CD4-positive, alpha-beta T cell treated with Interleukin-17A for 1 hour (primary cell): ENCODE measurements around the gene ACTR8.

ENCODE experiments used
- DNase-seq: peaks from one replicate; pipeline ENCODE4 v3.0.0-alpha.2; 2020

Gene ACTR8

DNA sequence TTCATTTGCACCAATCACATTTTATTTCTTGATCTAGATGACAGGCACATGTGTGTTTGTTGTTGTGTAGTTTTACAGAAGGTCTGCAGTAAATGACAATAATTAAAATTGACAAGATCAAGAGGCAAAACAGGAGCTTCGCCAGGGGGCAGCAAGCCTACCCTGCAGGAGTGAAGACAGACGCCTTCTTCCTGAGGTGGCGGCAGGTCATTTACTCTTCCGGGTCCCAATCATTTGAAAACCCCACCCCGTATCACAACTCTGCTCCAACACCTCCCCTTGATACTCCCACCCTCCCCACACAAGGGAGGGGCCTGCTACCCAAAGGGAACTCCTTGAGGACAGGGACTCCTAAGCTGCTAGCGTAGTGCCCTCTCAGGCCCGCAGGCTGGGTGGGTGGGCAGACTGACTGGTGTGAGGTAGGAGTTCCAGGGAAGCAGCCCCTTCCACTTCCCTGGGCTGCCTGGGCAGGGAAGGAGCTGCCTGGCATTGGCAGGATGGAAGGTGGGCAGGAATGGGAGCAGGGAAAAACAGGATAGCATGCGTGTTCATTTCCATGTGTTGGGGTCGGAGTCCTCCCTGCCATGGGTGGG, 48.8 kb downstream of the ACTR8 start:
- no peak for DNase-seq

GRCh38 chr3:53830944-53831343, 51.0 kb downstream of the ACTR8 start:
- no peak for DNase-seq

GRCh38 chr3:53829605-53830004, 52.3 kb downstream of the ACTR8 start:
- no peak for DNase-seq

- DNase-seq: no peak
Measured at GRCh38 chr3:53828581-53828980, 53.4 kb downstream of the ACTR8 start.

DNA sequence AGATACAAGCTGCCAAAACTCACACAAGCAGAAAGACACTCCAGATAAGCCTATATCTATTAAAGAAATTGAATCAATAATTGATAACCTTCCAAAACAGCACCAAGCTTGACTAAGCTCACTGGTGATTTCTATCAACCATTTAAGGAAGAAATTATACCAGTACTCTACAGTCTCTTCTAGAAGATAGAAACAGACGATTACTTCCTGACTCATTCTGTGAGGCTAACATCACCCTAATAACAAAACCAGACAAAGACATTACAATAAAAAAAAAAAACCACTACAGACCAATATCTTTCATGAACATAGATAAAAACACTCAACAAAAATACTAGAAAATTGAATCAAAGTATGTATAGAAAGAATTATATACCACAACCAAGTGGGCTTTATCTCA, 55.9 kb downstream of the ACTR8 start:
- DNase-seq: no peak

- no peak for DNase-seq
Measured at GRCh38 chr3:53824795-53825194, 57.2 kb downstream of the ACTR8 start.

- DNase-seq: no peak
Measured at GRCh38 chr3:53823956-53824657, 57.8 kb downstream of the ACTR8 start.

GRCh38 chr3:53823026-53823955, 58.7 kb downstream of the ACTR8 start:
- DNase-seq: no peak

GRCh38 chr3:53822331-53822741, 59.6 kb downstream of the ACTR8 start:
- DNase-seq: no peak

- DNase-seq: no peak
Measured at GRCh38 chr3:53821631-53822121, 60.3 kb downstream of the ACTR8 start.

DNA sequence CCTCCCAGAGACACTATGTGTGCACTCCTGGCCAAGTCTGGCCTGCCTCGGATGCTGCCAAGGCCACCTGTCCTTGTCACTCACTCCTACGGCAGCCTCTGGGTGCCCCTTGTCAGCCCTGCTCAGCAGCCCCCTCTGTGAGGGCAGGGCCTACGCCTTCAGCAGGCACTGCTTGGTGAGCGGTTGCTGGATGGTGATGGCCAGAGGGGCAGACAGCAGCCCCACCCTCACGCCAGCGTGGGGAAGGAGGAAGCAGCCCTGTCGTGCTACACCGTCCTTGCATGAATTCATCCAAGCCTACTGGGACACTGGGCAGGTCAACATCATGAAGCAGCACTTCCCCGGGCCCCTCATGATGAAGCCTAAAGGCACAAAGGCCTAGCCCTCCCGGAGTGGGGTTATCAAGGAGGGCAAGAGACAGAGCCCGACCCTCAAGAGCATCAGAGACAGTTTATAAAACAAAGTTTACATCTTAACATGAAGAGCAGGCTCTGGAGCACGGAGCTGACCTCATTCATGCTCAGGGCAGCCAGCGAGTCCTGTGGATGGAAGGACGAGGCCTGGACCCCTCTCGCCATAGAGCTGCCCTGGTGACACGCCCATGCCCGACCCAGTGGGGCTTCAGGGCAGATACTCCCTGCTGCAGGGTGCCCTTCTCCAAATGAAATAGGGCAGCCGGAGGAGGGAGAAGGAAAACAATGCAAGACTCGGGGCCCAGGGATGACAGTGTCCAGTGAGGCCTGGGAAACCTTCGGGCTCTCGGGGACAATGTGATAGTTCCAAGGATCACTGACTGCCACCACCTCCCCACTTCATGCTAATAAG, 61.0 kb downstream of the ACTR8 start:
- DNase-seq: no peak

GRCh38 chr3:53820084-53820483, 61.9 kb downstream of the ACTR8 start:
- DNase-seq: no peak

DNA sequence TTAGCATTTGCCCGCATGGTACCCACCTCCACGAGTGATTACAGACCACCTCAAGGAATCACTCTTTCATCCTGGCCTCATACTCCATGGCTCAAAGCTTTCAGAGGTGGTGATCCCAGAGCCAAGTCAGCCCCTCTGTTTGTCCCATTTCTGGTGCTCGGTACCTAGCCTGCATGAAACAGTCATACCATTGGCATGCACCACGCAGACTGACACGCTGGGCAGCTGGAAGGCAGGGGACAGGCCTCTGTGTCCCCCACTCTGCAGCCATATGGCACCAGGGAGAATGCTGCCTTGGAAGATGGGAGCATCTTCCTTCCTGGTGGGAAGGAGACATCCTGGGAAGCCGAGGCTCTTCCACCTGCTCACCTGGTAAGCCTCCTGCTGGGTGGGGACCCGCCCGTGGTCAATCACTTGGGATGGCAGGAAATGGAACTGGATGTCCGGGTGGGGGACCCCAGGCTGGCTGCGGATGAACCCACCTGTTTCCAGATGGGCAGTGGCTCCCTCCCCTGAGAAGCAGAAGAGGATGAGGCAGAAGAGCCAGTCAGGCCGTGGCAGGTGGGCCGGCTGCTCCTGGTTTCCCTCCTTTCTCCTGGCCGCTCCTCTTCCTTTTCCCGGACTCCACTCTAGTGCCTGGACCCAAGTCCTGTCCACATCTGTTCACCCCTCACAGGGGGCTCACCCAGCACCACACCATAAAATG, 62.6 kb downstream of the ACTR8 start:
- no peak for DNase-seq

GRCh38 chr3:53818221-53819162, 63.5 kb downstream of the ACTR8 start:
- DNase-seq: no peak

- DNase-seq: no peak
Measured at GRCh38 chr3:53817809-53818208, 64.1 kb downstream of the ACTR8 start.

GRCh38 chr3:53817211-53817610, 64.7 kb downstream of the ACTR8 start:
- DNase-seq: no peak
